ENCODE results near the gene SLC6A3.
"Not testable (repeated sequence)": the region's sequence is repeated elsewhere in the genome, so short reads cannot be mapped to it uniquely, and the experiment has no call there.

Gene SLC6A3

DNA sequence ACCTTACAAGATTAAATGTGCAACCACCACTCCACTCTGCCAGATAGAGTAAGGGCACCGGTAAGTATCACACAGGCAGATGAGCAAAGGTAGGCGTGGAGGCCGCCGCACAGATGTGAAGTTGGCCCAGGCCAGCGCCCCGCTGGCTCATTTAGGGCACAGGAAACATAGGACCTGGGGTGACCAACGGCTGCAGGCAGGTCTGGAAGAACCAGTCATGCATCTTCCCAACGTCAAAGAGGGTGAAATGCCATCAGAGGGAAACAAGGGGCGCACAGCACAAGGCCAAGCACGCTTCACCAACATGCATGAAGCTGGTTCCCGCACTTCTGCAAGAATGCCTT, 31.7 kb upstream of the SLC6A3 start:
- no peak for DNase-seq

- DNase-seq = no peak
Observed at GRCh38 chr5:1476181-1476966, 31.1 kb upstream of the SLC6A3 start.

- DNase-seq = not testable (repeated sequence)
Observed at GRCh38 chr5:1475544-1475900, 30.3 kb upstream of the SLC6A3 start.

DNA sequence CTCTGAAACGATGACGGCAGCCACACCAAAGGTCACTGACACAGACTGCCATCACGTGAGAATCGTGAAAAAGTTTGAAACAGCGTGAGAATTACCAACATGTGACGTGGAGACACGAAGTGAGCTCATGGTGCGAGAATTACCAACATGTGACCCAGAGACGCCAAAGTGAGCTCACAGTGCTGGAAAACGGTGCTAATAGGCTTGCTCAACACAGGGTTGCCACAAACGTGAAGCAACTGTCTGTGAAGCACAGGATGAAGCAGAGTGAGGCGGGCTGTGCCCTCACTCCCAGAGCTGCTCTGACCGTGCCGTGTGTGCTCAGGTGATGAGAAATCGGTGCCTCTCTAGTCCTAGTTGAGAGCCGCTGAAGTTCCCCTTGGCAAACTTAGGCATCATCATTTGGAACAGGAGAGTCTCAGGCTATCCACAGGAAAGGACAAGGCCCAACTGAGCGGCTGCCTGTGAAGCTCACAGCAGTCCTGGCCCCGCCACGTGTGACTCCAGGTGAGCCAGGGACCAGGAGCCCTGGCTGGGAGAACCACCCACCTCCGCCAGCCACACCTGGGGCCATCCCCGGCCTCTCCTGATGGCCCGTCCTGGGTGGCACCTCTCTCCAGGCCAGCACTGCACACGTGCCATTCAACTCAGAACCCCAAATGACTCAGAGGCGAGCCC, 29.8 kb upstream of the SLC6A3 start:
- no peak for DNase-seq

- no peak for DNase-seq
Observed at GRCh38 chr5:1474183-1474839, 29.1 kb upstream of the SLC6A3 start.

GRCh38 chr5:1473746-1474145, 28.5 kb upstream of the SLC6A3 start:
- no peak for DNase-seq

- no peak for DNase-seq
Observed at GRCh38 chr5:1472964-1473628, 27.9 kb upstream of the SLC6A3 start.

- no peak for DNase-seq
Observed at GRCh38 chr5:1471997-1472963, 27.0 kb upstream of the SLC6A3 start.

GRCh38 chr5:1471240-1471853, 26.1 kb upstream of the SLC6A3 start:
- no peak for DNase-seq

DNA sequence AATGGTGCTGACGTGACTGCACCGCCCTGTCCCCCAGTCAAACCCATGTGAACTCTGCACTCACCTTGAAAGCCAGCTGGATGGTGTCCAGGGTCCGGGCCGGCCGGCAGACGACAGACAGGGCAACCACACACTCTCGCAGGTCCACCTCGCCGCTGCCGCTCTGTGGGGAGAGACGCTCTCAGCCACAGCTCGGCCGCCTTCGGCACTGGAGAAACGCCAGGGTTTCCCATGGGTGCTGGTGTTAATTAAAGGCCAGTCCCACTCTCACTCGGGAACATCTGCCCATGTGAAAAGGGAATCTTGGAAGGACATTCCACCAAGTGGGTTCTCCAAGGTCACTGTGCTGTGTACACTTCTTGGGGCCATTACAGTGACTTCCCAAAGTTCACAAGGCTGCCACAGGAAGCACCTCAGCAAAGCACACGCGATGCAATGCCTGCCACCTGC, 25.5 kb upstream of the SLC6A3 start:
- no peak for DNase-seq

GRCh38 chr5:1468629-1469527, 23.6 kb upstream of the SLC6A3 start:
- DNase-seq = no peak

- DNase-seq = peak; percentile 72
Observed at GRCh38 chr5:1468247-1468612, 23.0 kb upstream of the SLC6A3 start.

- DNase-seq = no peak
Observed at GRCh38 chr5:1467341-1468246, 22.4 kb upstream of the SLC6A3 start.

DNA sequence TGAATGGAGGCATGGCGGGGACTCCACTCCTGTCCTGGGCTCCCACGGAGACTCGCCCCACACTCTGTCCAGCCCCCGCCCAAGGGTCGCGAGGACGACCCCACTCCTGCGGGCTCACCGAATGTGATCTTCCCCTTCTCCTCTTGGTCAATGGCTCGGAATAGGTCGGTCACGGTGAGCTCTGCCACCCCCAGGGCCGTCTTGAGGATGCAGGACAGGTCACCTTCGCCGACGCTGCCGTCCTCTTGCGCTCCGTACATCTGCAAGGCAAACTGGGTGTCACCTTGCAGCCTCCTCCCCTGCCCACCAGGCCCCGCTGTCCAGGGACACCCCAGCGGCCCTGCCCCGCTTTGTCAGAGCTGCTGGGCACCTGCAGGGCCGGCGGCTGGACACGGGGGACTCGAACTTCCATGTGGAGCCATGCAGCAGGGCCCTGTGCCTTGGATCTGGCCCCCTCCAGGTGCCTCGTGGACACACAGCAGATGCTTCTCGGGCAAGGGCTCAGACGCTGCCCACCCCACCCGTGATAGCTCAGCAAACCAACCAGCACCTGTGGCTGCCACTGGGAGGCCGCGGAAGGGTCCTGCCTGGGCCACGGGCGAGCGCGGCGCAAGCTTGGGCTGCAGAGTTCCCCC, 21.5 kb upstream of the SLC6A3 start:
- DNase-seq = no peak

GRCh38 chr5:1465966-1466471, 20.8 kb upstream of the SLC6A3 start:
- DNase-seq = no peak

GRCh38 chr5:1465117-1465516, 19.9 kb upstream of the SLC6A3 start:
- DNase-seq = no peak

DNA sequence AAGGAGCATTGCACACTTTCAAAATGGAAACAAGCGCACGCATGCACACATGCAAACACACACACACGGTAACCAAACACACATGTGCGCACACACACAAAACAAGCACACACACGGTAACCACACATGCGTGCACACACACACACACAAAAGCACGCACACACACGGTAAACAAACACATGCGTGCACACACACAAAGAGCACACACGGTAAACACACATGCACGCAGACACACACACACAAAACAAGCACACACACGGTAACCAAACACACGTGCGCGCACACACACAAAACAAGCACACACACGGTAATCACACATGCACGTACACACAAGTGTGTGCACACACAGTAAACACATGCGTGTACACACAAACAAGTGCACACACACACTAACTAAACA, 19.3 kb upstream of the SLC6A3 start:
- no peak for DNase-seq

- DNase-seq = no peak
Observed at GRCh38 chr5:1464096-1464446, 18.8 kb upstream of the SLC6A3 start.

All from eye (tissue), 1 donor.